Measurements from ENCODE around the gene PITPNC1.

The PITPNC1 gene

DNA sequence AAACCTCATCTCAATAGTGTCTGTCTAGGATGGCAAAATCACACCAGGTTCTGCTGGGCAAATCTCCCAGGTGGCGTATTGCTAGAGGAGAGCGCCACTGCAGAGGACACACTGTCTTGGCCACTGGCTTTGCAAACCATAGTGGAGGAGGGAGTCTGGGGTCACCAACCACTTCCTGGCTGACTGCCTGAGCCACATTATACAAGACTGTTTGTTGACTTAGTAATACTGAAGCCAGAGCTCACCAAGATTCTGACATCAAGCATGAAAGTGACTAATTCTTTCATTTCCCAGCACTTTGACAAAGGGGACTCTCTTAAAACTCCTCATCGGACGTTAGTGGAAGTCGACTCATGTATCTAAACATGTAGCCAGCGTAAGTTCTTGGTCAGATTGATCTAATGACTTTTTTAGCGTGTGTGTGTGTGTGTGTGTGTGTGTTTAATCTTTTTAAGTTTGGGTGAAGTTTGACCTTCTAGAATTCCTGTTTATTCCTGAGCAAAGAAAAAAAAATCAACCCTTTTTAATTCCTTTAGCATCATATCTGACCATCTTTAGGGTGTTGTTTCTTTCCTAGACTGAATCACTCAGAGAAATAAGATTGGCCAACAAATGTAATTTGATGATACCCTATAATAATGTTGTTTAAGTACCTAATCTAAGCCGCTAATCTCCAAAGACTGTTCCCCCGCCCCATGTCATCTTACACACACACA, 13.7 kb downstream of the PITPNC1 start:
- TF ChIP-seq, protein P1, sequence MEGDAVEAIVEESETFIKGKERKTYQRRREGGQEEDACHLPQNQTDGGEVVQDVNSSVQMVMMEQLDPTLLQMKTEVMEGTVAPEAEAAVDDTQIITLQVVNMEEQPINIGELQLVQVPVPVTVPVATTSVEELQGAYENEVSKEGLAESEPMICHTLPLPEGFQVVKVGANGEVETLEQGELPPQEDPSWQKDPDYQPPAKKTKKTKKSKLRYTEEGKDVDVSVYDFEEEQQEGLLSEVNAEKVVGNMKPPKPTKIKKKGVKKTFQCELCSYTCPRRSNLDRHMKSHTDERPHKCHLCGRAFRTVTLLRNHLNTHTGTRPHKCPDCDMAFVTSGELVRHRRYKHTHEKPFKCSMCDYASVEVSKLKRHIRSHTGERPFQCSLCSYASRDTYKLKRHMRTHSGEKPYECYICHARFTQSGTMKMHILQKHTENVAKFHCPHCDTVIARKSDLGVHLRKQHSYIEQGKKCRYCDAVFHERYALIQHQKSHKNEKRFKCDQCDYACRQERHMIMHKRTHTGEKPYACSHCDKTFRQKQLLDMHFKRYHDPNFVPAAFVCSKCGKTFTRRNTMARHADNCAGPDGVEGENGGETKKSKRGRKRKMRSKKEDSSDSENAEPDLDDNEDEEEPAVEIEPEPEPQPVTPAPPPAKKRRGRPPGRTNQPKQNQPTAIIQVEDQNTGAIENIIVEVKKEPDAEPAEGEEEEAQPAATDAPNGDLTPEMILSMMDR (IDR thresholded peaks at IDR 0.05; ENCODE audit: low read depth, low read length): no peak
- peak overlapping the region; percentile 17 for H3K4me3 ChIP-seq (ENCODE audit: low read depth, low read length)

- TF ChIP-seq, protein P1 (IDR thresholded peaks at IDR 0.05; ENCODE audit: low read depth, low read length): no peak
- no peak overlapping the region for H3K4me3 ChIP-seq (ENCODE audit: low read depth, low read length)
Observed at GRCh38 chr17:67392111-67392510, 15.0 kb downstream of the PITPNC1 start.

- H3K4me3 ChIP-seq (ENCODE audit: low read depth, low read length): no peak overlapping the region
- TF ChIP-seq, protein P1 (IDR thresholded peaks at IDR 0.05; ENCODE audit: low read depth, low read length): no peak
Observed at GRCh38 chr17:67393809-67394397, 16.8 kb downstream of the PITPNC1 start.

DNA sequence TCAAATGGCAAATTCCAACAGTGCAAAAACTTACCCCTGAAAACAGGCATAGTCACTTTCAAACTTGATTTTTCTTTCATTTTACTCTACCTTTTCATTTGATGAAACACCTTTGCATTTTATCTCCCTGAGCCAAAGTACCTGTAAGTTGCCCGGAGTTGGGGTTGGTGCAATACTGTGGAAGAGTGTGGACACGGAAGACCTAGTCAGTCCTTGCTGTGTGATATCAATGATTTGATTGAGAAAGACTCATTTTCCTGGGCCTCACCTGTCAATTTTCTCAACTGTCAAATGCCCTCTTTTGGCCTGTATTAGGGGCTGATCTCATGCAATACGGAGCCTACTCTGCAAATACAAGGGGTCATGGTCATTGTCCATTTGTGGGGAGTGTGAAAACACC, 22.6 kb downstream of the PITPNC1 start:
- TF ChIP-seq, protein P1 (IDR thresholded peaks at IDR 0.05; ENCODE audit: low read depth, low read length): no peak
- no peak overlapping the region for H3K4me3 ChIP-seq (ENCODE audit: low read depth, low read length)

GRCh38 chr17:67400193-67400592, 23.1 kb downstream of the PITPNC1 start:
- TF ChIP-seq, protein P1 (IDR thresholded peaks at IDR 0.05; ENCODE audit: low read depth, low read length): no peak

GRCh38 chr17:67401106-67401505, 24.0 kb downstream of the PITPNC1 start:
- TF ChIP-seq, protein P1 (IDR thresholded peaks at IDR 0.05; ENCODE audit: low read depth, low read length): no peak
- H3K4me3 ChIP-seq (ENCODE audit: low read depth, low read length): no peak overlapping the region

More at GRCh38 chr17:67400193-67400592, 23.1 kb downstream of the PITPNC1 start:
- H3K4me3 ChIP-seq (ENCODE audit: low read depth, low read length): no peak overlapping the region

Data from WI38 (cell line).